NOMO-1 treated with DMSO at 0.1 percent for 48 hours (cell line): Measurements from ENCODE around the gene MDM2.

Experiments
- DNase-seq: peaks from one replicate; lab custom pipeline; 2025; ENCODE audit not compliant: unreplicated experiment; lab: John Stamatoyannopoulos, UW

The MDM2 gene

DNA sequence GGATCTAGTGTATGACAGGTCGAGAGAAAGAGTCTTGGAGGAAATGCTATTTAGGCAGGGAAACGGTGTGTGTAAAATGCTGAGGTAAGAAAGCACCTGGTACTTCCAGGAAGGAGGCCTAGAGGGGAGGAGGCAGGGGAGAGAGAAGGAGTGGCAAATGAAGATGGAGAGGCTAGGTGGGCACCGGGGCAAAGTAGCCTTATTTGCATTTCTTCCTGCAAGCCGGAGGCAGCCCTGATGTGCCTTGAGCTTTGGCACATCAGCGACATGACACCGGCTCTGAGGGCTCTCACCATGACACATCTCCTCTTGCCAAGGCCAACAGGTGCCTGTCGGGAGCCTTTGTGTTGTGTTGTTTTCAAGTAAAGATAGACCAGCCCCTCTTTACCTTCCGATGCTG, 63.4 kb downstream of the MDM2 start:
- no peak for DNase-seq

DNA sequence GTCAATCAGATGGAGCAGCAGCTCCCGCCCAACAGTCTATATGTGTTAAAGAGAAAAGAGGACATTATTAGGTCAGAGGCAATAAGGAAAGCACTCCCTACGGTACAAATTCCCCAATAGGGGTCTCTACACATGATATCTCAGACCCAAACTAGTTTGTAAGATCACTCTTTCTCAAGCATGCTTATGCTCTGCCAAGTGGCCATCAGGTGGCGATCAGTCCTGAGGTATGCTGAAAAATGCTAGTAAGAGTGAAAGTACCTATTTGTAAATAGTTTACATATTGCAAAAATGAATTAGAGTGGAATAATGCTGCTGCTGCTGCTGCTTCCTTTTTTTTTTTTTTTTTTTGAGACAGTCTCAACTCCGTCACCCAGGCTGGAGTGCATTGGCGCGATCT, 63.9 kb downstream of the MDM2 start:
- peak; percentile 16 for DNase-seq

DNA sequence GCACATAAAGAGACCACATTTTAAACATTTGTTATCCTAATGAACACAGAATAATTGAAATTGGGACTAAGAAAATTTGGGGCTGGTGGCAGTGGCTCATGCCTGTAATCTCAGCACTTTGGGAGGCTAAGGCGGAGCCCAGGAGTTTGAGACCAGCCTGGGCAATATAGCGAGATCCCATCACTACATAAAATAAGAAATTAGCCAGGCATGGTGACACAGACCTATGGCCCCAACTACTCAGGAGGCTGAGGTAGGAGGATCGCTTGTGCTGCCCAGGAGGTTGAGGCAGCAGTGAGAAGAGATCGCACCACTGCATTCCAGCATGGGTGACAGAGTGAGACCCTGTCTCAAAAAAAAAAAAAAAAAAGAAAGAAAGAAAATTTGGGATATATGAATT, 65.3 kb downstream of the MDM2 start:
- no peak for DNase-seq

DNA sequence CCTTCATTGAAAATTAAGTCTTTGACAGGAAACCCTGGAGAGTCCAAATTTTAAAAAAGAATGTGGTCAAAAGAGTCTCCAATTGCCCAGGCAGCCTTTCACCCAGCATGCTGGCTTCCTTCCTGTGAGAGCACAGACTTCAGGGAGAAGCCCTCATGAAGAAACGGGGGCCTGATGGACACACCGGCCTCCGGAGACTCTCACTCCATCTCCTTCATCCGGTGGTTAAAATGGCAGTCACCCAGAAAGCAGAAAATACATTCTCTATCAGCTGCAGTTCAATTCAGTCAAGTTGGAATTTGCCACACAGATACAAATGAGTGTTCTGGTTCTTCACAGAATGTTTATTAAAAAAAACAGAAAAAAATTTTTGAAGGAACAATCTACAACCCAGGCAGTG, 68.5 kb downstream of the MDM2 start:
- no peak for DNase-seq

DNA sequence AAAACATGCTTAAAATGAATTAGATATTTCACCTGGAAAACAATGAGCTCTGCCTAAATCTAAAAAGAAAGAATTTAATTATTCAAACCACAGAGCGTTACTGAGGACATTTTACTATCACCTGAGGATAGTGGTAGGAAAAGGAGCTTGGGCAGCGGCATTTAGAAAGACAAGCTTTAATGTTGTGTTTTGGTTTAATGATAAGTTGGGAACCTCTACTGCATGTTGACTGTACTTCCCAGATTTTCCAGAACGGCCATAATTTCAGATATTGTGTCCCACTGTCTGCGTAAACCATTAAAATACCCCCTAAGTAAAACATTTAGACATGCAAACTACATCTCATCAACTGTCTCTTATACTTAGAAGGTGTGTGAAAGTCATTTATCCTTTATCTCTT, 69.6 kb downstream of the MDM2 start:
- DNase-seq: no peak

DNA sequence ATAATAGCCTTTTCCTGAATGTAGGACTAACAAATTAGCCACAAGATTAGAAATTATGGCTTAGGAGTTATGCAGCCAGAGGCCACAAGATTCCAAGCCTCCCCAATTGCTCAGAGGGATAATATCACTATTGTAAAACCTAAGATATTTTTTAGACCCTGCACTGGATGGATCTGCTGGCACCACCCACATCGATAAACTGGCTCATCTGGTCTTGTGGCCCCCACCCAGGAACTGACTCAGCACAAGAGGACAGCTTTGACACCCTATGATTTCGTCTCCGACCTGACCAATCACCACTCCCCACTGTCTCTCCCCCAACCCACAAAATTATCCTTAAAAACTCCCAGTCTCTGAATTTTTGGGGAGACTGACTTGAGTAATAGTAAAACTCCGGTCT, 70.3 kb downstream of the MDM2 start:
- no peak for DNase-seq

DNA sequence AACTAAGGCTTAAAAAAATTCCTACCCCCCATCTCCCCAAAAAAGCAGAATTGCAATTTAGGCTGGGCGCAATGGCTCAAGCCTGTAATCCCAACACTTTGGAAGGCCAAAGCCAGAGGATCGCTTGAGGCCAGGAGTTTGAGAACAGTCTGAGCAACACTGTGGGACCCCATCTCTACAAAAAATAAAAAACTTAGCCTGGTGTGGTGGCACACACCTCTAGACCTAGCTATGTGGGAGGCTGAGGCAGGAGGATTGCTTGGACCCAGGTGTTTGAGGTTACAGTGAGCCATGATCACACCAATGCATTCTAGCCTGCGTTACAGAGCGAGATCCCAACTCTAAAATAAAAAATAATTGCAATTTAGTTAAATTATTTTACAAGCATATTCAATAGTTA, 70.9 kb downstream of the MDM2 start:
- no peak for DNase-seq

DNA sequence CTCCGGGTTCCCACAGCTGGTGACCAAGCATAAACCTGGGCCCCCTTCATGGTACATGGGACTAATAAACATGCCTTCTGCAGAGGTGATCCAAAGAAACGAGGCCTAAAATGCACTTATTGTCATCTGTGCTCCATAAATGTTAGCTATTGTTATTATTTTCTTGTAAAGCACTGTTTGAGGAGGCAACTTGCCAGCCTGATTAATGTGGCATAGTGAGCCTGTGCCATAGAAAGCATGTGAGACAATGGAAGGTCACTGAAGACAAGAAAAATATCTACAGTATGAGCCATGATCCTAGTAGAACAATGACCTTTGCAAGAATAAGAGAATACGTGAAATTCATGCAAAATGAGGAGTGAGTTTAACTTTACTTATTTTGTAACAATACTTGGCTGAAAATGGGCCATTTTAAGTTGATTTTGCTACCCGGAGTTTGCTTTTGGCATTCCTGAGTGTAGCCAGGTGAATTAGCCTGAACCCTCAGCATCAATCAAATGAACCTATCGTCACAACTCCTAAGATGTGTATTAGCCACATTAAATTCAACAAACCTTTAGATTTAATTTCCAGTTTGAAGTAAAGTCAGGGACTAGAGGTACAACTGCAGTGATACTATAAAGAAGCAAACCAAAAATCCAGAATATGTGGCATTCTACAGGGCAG, 72.8 kb downstream of the MDM2 start:
- no peak for DNase-seq

DNA sequence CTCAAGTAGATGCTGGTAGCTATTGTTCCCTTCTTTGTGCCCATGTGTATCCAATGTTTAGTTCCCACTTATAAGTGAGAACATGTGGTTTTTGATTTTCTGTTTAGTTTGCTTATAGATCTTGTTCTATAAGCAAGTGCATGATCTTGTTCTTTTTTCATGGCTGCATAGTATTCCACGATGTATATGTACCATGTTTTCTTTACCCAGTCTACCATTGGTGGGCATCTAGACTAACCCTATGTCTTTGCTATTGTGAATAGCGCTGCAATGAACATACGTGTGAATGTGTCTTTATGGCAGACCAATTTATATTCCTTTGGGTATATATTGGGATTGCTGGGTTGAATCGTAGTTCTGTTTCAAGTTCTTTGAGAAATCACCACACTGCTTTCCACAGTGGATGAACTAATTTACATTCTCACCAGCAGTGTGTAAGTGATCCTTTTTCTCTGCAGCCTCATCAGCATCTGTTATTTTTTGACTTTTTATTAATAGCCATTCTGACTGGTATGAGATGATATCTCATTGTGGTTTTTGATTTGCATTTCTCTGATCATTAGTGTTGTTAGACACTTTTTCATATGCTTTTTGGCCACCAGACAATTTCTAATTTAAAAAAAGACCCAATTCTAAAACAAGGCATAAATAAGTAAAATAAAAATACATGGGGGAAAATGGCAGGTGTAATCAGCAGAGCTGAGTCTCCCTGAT, 74.4 kb downstream of the MDM2 start:
- no peak for DNase-seq

DNA sequence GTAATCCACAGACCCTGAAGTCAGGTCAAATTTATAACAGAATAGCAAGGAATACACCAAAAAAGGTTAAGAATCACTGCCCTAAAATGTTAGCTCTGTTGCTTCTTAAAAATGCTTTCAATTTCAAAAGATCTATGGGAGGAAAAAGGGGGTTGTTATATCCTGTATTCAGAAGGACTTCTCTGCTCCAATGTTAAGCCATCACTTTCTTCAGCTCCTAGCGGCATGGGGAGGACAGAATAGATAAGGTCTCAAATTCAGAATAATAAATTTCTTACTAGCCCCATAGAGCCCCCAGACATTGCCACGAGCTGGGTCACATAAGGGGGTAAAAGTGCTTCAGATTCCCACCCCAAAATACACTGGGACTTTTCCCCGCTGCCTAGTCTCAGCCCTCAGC, 75.2 kb downstream of the MDM2 start:
- no peak for DNase-seq

DNA sequence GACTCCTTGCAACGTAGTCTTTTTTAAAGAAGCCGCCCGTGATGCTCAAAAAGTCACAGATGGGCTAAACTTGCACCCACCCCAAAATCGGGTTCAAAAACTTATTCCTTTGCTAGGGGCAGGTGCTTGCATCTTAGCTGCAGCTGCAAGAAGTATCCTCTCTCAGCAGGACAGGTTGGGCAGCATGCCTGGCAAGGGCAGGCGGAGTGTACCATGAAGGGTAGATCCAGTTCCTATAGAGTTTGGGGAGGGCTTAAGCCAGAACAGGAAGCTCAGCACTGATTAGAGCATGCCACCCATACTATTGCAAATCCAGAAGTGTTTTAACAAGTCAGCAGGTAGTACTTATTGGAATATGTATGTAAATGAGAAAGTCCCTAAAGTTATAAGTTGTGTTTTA, 76.3 kb downstream of the MDM2 start:
- DNase-seq: no peak

DNA sequence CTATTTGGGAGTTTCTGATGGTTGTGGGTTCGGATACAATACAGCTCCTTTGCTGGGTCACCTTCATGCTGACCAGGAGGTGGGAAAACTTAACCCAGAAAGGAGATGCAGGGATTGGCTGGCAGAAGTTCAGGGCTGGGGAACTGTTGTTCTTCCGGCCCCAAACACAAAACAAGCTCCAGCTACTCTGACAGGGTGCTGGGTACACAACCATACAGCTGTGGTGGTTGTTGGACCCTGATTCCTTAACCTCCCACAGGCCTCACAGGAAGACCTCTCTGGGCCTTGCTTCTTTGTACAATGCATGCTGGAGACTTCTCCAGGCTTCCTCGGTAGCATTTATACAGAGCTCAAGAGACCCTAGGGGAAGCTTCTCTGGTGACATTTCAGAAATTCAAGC, 77.4 kb downstream of the MDM2 start:
- DNase-seq: no peak

DNA sequence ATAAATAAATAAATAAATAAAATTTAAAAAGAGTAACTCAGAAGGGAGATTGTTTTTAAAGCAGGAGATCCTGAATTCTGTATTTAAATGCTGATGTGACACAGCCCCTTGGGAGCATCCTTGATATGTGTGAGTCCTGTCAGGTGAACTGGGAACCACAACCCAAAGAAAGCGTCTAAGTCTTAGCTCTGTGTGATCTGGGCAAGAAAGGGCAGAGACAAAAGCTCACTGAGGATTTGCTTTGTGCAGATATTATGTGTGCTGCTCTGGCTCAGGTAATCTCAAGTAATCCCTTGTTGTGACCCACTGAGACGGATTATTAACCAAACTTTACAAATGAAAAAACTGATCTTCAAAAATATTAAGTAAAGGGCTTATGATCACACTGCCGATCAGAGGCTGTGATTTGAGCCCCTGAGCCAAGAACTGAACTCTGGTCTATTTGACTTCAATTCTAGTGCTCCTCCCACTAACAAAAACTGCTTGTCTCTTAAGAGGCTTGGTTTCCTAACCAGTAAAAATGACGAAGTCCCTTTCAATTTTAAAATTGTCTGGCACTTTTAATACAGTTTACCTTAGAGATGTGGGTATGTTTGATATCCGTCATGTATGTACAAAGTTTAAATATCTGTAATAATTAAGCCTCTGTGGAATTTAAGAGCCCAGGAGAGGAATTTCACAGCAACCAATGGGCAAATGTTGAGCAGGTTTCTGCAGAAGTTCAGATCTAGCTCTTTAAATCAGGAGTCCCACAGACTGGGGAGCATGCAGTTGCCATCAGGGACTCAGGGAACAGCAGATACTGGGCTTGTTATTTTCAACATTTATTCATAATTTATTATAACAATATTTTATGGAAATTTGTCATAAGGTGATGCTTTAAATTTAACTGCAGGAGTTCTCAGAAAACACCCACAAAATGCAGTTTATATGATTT, 78.9 kb downstream of the MDM2 start:
- DNase-seq: no peak

DNA sequence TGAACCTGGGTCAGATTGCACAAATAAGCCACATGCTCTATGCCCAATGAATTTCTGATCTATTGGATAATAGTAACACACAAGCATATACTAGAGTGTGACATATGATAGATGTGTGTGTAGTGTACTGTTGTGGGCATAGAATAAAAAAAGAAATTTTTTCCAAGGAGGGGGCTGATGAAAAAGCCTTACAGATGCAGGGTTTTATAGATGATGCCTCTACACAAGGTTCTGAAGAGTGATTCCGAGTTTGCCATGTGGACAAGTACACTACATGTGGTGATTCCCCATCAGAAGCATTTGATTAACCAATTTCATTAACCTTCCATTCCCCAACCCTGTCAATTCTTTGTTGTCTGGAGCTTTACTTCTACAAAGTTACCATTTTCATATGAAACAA, 79.7 kb downstream of the MDM2 start:
- DNase-seq: no peak

DNA sequence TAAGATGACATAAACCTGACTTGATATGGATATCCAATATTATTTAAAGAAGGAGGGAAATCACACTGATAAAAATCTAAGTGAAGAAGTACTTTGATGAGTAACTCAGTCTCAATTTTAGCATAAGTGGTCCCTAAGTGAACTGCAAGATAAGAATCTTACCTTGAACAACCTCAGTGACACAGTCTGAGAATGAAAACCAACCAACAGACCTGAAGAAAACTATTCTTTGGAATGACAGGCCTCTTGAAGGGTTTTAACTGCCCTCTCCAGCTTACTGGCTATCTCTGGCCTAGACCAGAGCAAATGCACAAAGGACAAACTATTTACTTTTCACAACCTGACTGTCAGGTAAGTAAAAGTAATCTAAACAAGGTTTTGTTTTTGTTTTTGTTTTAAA, 80.3 kb downstream of the MDM2 start:
- DNase-seq: no peak

DNA sequence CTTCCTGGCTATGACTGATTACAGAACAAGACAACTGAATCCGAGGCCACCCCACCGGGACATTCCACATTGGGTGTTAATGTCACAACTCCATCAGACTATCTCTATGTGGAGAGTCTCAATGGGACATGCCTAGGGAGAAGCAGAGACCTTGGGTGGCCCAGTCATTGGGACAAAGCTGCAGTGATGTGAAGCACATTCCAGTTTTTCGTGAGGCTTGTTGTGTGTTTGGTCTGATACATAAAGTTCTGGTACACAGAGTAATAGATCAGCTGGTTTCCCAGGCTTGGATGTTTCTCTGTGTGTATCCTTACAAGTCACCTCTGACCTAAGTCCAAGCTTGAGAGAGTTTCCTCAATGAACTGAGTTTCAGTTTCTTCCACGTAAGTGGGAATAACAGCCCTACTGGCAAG, 82.7 kb downstream of the MDM2 start:
- no peak for DNase-seq

DNA sequence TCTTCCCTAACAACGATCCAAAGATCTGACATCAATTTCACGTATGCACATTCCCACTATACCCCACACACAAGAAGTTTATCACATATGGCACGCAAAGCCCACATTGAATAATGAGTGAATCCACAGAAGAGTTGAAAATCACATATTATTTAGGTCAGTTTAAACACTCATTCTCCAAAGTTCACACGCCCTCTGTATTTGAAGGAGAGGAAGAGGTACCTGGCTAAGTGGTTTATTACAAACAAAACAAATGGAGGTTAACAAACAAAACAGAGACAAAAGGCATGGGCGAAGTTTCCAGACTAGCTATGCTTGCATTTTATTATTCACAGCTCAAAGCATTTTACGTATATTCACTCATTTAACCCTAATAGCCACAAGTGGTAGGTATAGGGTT, 83.2 kb downstream of the MDM2 start:
- DNase-seq: no peak

DNA sequence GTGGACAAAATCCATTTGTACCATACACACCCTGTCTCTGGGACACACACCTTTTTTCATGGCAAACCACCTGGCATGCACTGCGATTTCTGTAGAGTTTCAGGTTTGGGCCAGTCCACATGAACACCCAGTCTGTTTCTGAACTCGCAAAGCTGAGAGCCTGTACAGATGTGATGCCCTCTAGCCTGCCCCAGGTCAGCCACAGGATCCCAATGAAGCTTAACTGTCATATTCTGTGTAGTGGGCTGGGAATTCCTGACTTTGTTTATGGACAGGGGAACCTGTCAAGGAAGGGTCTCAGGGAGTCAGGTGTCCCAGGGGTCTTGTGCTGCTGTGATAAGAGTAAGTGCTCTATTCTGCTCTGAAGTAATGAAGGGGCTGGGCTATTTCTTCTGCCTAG, 85.2 kb downstream of the MDM2 start:
- no peak for DNase-seq

DNA sequence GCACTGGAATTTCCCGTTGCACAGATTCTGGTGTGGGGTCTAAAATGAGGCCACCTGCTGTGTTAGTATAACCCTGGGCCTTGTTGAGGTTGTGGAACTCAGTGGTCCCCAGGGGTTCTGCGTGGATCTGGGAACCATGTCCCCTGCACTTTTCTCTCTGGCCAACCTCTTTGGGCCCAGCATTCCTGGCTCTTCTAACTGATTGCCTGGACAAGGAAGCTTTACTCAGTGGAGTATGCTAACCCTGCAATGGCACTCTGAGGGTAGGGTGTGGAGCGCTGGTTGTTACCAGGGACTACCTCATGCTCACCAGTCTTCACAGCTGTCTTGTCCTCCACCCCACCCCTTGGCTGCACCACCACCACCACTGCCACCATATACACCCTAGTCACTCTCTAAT, 85.8 kb downstream of the MDM2 start:
- no peak for DNase-seq

DNA sequence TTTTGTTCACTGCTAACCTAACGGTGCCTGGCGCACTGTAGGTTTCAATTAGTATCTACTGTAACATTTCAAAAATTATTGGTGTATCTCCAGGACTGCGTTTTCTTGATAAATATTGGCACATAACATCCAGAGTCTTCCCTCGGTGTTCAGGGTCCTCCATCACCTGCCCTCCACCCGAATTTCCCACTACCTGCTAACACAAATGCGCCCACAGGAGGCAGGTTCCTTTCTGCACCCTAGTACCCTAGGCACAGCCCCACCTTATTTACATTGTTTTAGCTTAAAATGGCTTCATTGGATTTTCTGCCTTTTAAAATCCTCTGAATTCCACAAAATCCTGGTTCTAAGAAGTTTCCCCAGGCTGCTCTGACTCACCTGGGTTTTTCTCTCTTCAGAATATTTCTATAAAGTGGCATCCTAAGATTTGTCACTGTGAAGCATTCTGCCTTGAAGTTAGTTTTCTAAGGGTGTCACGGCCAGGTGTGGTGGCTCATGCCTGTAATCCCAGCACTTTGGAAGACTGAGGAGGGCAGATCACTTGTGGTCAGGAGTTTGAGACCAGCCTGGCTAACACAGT, 86.4 kb downstream of the MDM2 start:
- DNase-seq: no peak

DNA sequence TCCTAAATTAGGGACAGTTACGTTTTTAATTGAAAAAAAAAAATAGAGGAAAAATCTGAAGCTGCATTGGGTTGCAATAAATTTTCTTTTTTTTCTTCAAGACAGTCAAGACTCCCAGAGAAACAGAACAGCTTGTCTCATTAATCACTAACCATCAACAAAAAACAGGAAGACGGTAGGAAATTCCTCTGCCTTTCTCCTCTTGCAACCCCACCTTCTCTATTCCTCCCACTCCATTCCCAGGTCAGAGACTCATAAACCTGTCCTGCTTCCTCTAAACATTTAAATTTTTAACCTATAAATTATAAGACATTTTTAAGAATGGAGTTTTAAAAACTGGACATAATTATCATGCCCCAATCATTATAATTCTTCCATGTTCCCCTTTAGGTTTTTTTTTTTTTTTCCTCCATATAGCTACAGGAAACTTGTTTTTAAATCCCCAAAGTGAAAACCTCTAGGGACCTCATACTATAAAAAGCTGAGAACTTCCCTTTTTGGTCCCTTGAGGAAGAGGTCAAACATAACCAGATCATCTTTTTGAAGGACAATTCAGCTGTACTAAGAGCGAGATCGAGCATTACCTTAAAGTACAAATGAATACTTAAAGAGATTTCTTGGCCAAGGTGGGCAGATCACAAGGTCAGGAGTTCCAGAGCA, 89.0 kb downstream of the MDM2 start:
- peak; percentile 68 for DNase-seq
